Activated CD8-positive, alpha-beta memory T cell treated with anti-CD3 and anti-CD28 coated beads, Interleukin-2, amount 50 U/mL, for 1 hour (primary cell): Measurements from ENCODE around the gene DENND6A.

Experiments used
- DNase-seq: peaks from one replicate; pipeline ENCODE4 v3.0.0-alpha.2; 2020; ENCODE audit errors: extremely low read depth

The DENND6A gene

GRCh38 chr3:57577801-57578200, 115.1 kb downstream of the DENND6A start:
- no peak for DNase-seq

- DNase-seq = no peak
These were observed 116.8 kb downstream of the DENND6A start for GRCh38 chr3:57575966-57576626.
